Adipose tissue (tissue), 3 donors: ENCODE results near the gene SRMS. TPM values are rescaled to one million over a fixed set of nuclear protein-coding genes. Genes with fewer than 3 reads are reported as not detected.
"Not testable (repeated sequence)": the region's sequence is repeated elsewhere in the genome, so short reads cannot be mapped to it uniquely, and the experiment has no call there.

Experiments used
- H3K27ac ChIP-seq: one replicate; pipeline ENCODE4 v1.5.1; 2013; ENCODE audit warnings: low read depth, low read length
- WGBS, 3 donors: extraction: QIAGEN DNeasy Blood & Tissue Kit; methylation state at CpG; one replicate each; pipeline ENCODE4 v1.1.7; 2013; 5-methylcytosine and 5-hydroxymethylcytosine counted together
- polyA plus RNA-seq, 3 donors: library from polyadenylated mRNA; stranded (reverse); fragments of 200-250 nt; gene quantifications; one replicate each; pipeline ENCODE4 v1.2.3, GENCODE V29; 2013
- donor health status: healthy with polysubstance abuse.
- donor health status: Bipolar disorder and iron deficiency.
- donor health status: healthy.

Gene SRMS
- polyA plus RNA-seq, 3 donors: 0.06 TPM; not detected in 2

DNA sequence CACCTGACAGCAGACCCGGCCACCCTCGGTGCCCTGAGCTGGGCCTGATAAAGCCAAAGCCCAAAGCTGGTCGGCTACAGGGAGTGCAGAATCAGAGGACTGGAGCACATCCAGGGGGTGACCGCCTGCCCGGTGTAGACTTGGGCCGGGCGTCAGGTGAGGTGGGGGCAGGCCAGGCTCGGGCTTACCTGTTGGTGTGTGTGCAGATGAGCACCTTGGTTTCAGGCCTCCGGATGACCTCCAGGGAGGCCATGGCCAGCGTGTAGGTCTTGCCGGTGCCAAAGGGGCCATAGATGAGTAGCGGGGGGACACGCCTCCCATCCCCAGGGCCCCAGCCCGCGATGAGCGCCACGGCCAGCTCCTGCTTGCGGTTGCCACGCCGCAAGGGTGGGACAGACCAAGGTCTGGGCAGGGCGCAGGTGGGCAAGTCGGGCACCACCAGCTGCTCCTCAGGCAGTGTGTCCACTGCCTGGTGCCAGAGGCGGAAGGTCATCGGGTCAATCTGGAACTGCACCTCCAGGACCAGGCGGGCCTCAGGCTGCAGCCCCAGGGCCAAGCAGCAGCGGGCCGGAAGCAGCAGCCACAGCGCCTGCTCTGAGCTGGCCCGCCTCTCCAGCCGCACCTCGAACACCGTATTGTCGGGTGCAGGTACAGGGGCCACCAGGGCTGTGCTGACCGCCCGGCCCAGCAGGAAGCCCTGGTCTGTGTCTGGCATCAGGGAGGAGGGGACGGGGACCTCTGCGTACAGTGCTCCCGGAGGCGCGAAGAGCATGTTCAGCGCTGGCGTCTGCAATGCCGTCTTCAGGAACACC, 20.8 kb upstream of the SRMS start:
- 65 to 86% (median 65%) methylated on average over 37 to 43 of the region's 43 CpGs for WGBS, 3 donors
- H3K27ac ChIP-seq: no peak overlapping the region

DNA sequence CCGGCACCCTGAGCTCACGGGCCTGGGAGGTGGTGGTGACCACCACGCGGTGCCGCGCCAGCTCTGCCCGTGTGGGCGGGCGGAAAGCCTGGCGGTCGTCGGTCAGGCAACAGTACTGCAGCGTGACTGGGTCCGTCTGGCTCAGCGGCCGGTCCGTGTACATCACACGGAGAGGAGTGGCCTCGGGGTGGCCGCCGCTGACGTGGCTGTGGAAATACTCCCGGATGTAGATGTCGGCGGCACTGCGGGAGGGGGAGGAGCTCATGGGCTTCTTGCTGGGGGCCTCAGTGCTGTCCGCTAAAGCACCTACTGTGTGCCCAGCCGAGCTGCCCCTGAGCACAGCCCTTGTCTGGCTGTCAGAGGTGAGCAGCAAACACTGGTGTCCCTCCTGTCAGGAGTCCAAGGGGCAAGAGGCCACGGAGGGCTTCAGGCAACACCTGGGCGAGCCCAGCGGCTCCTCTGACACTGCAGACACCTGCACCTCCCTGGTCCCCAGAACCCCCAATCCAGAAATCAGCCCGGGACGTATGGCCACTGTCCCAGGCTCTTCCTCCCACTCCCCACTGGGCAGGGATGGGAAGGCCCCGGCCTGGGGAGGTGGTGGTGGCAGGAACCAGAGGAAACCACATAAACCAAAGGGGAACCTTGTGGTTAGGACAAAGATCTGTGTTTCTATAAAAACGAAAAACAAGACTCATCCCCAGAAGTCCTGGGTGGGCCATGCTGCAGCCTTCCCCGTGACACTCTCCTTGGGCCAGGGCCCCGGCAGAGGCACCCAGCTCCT, 20.0 kb upstream of the SRMS start:
- H3K27ac ChIP-seq: no peak overlapping the region
- 55 to 88% (median 66%) methylated on average over 26 to 37 of the region's 37 CpGs for WGBS, 3 donors

DNA sequence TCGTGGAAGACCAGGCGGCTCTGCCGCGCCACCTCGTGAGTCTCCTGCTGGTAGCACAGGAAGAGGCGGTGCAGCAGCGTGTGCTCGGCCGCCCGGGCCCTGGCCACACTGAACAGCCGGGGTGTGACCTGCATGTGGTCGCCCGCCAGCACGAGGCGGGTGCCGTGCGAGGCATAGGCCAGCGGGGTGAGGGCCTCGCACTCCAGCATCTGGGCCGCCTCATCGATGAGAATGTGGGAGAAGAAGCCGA, 19.5 kb upstream of the SRMS start:
- H3K27ac ChIP-seq: no peak overlapping the region
- WGBS, 3 donors: 76 to 91% (median 80%) methylated on average over 21 to 22 of the region's 22 CpGs

DNA sequence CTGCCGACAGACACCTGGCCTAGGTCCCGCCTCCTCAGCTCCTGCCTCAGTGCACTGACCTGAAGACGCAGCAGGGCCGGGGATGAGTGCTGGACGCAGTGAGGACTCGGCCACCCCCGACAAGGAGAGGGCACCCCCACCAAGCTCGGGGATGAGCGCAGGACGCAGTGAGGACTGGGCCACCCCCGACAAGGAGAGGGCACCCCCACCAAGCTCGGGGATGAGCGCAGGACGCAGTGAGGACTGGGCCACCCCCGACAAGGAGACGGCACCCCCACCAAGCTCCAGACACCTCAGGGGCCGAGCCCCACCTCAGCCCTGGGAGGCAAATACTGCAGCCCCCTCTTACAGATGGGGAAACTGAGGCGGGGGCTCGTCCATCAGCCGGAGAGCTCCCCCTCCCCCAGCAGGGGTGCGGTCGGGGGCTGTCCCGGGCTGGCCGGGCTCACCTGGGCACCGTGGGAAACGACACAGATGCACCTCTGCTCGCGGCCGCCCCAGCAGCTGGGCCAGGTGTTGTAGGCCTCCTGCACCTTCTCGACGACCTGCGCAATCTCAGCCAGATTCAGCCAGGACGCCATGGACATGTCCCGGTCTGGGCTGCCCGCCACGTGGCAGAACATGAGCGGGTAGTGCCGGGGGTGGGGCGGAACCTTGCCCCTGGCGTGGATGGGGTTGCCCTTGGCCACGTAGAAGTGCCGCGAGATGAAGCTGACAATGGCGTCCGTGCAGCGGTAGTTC, 19.0 kb upstream of the SRMS start:
- WGBS, 3 donors: 71 to 91% (median 90%) methylated on average over 43 to 46 of the region's 46 CpGs
- no peak overlapping the region for H3K27ac ChIP-seq

DNA sequence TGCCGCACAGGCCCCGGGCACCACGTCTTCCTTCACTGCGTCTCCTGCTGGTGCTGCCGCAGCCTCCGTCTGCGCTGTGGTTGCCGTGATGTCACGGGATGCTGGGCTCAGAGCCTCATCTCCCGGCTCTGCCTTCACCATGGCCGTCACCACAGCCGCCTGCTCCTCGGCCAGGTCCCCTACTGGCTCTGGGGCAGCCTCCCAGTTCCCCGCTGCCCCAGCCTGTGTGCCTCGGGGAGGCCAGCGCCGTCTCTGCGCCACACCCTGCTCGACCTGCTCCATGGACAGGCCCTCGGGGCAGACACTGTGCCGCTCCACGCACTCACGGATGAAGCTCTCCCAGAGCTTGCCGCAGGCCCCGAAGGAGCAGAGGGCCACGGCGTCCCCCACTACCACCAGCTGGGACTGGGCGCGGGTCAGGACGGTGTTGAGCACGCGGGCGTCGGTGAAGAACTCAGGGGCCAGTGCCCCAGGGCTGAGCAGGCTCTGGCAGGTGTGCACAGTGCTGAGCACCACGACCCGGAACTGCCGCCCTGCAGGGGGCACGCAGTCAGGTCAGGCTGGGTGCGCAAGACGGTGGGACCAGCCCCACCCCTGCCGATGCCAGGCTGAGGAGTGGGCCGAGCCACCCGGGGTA, 18.3 kb upstream of the SRMS start:
- 94 to 96% (median 95%) methylated on average over 42 to 43 of the region's 43 CpGs for WGBS, 3 donors
- H3K27ac ChIP-seq: no peak overlapping the region

DNA sequence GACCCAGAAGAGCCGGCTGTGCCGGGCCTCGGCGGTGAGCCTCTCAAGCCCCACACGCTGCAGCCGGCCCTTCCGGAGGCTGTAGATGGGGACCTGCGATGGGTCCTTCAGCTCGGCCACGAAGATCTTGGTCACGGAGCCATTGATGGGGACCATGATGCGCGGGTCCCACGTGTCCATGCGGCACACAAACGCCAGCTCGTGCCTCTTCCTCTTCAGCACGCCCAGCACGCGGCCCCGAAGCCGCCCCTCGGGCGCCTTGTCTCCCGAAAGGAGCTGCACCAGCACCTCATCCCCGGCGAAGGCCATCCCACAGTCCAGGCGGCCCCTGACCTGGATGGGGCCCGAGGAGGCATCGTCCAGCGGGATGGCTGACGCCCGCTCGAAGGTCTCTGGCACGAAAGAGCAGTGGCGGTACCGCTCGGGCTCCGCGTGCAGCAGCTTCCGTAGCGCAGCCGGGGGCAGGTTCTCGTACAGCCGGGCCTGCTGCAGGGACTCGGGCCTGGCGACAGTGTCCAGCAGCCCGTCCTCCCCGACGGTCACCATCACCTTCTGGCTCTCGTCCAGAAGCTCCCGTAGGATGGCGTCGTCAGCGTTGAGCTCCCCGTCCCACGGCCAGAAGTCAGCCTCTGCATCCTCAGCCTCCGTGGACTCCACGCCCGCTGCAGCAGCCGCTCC, 17.6 kb upstream of the SRMS start:
- 96 to 97% (median 96%) methylated on average over 56 to 61 of the region's 61 CpGs for WGBS, 3 donors
- H3K27ac ChIP-seq: no peak overlapping the region

DNA sequence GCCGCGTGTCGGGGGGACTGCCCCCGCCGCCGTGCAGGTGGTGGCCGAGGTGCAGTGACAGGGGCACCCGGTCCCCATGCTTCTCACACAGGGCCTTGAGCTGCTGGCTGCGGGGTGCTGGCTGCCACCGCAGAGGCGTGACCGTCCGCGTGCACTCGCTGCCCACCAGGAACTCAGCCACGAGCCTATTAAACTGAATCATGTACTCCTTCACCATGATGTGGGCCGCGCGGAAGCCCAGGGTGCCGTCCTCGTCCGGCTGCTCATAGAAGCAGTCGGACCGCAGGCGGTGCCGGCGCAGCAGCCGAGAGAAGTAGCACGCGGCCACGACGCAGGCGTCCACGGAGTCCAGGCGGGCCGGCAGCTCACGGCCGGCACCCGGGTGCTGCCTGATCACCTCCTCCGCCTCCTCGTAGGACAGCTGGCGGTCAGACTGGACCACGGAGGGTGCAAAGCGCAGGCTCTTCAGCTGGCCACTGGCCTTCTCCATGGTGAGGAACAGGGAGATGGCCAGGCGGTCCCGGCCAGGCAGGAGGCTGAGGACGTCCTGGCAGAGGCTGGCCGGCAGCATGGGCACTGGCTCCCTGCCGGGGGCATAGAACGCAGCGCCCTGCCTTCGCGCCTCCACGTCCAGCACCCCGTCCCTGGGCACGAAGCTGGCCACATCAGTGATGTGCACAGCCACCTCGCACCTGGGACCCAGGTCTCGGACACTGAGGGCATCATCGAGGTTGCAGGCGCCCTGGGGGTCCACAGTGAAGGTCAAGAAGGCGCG, 16.7 kb upstream of the SRMS start:
- WGBS, 3 donors: 96 to 97% (median 97%) methylated on average over 60 to 62 of the region's 62 CpGs

DNA sequence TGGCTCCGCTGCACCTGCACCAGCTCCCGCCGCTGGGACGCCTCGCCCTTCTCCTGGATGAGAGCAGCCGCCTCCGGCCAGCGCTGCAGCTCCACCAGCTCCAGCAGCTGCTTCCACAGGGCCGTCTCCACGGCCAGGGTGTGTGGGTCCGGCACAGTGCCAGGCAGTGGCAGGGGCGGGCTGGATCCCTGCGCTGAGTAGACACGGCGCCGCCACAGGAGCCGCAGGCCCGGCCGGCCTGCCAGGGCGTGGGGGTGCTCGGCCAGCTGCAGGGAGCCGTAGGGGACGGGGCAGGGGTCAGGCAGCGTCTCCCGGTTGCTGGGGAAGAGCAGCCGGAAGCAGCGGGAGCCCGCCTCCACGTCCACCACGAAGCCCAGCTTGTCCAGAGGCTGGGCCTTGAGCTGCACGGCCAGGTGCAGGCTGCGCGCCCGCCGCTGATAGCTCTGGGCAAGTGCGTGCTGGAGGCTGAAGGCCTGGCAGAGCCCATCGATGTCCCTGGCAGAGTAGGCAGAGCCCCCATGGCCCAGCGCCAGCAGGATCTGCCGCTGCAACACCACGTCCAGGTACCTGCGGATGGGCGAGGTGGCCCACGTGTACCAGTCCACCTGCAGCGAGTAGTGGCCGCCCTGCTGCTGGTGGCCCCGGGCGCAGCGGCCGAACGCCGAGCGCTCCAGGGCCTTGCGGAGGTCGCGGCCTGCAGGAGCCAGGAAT, 15.8 kb upstream of the SRMS start:
- 92 to 94% (median 93%) methylated on average over 48 to 55 of the region's 55 CpGs for WGBS, 3 donors

More for the DNA sequence above, 16.7 kb upstream of the SRMS start:
- H3K27ac ChIP-seq: no peak overlapping the region

DNA sequence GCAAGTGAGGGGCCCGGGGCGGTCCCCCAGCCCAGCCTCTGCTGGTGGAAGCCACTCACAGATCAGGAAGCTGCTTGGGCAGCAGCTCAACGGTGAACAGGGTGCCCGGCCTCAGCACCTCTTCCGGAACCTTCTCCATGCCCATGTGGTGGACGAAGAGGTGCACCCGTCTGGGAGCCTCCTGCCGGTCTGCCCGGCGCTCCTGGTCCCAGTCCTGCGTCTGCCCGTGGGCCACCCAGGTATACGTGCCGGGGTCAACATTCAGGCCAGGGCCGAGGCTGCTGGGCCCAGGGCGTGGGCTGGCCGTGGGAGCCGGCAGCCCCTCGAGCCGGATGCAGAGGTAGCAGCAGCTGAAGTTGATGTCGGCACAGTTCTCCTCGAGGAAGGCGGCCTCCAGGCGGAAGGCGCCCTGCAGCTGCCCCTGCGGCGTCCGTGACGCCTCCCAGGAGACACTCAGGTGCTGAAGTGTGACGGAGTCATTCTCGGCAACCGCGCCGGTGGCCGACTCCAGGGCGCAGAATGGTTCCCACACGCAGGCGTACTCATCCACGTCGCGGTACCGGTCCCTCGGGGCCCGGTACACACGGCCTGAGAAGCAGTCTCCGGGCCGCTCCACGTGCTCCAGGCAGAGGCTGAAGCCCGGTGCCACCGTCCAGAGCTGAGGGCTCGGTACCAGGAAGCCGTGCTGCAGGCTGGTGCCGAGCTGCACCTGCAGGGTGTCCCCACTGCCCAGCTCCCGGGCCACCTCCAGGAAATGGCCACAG, 15.1 kb upstream of the SRMS start:
- WGBS, 3 donors: 94 to 95% (median 94%) methylated on average over 52 to 54 of the region's 54 CpGs

More for the DNA sequence above, 15.8 kb upstream of the SRMS start:
- H3K27ac ChIP-seq: no peak overlapping the region

DNA sequence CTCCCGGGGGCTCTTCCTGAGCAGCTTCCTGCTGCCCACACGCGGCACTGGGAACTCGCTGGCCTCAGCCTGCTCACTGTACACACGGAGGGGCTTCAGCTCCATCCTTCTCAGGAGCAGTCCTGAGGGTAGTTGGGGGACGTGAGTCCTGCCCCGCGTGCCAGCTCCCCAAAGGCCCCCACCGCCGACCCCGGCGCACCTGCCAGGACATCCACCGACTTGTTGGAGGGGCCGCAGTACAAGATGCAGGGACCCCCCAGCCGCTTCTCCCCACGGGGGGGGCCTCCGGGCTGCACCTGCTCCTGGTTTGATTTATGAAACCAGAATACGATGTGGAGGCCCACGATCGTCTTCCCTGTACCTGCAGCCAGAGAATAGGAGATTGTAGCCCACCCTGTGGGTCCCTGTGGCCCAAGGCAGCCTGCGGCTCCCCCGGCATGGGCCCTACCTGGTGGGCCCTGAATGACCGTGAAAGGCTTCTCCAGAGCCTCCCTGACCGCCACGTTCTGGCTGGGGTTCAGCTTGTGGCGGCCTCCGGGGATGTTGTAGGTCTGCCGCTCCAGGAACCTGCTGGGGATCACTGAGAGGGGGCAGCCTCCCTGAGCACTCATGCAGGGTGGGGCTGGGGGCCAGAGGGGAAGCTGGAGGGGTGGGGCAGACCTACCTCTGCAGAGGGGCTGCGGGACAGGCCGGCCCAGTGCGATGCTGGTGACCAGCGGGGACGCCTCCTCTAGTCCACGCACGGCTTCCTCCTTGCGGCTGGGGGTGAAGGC, 14.3 kb upstream of the SRMS start:
- WGBS, 3 donors: 88 to 92% (median 91%) methylated on average over 32 to 36 of the region's 36 CpGs
- no peak overlapping the region for H3K27ac ChIP-seq

More for the DNA sequence above, 15.1 kb upstream of the SRMS start:
- no peak overlapping the region for H3K27ac ChIP-seq

DNA sequence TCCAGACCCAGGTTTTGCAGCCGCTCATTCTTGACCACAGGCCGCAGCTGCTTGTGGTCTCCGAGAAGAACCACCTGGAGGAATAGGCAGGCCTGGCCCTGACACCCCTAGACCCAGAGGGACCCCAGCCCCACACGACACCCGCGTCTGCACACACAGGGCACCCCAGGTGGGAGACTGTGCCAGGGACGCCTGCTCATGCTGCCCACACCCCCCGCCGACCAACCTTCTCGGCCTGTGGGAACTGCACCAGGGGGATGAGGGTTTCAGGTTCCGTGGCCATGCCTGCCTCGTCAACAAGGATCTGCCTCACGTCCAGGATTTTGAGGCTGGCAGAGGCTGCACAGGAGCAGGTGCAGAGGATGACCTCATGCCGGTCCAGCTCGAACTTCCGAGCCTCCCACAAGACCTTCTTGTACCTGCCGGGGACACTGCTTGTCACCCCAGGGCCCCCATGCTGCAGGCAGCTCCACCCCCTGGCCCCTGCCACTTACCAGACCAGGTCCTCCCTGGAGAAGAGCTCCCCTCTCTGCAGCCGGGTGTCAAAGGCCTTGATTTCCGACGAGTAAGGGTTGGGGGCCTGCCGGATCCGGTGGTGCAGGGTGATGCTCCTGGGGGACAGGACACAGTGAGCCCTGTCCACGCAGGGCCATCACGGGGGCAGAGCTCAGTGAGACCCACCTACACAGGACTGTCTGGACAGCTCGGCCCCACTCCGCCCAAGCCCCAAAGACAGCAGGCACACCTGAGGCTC, 13.5 kb upstream of the SRMS start:
- no peak overlapping the region for H3K27ac ChIP-seq
- 91 to 94% (median 94%) methylated on average over 26 of the region's 26 CpGs for WGBS, 3 donors

DNA sequence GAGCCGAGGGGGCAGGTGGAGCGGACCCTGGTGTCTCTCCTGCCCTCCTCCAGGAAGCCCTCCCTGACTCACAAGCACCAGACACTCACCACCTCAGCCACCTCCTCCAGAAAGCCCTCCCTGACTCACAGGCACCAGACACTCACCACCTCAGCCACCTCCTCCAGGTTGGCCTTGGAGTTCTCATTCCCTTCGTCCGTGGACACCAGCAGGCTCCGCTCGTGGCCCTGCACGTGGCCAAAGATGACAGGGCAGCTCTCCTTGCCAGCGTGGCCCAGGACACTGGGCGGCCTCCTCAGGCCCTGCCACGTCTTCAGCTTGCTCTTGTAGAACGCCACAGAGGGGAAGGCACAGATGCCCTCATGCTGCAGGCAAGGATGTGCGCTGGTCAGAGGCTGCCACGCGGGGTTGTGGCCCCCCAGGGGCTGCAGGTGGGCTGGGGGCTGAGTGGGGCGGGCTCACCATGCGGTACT, 12.8 kb upstream of the SRMS start:
- H3K27ac ChIP-seq: no peak overlapping the region
- WGBS, 3 donors: 94 to 98% (median 97%) methylated on average over 16 of the region's 16 CpGs

DNA sequence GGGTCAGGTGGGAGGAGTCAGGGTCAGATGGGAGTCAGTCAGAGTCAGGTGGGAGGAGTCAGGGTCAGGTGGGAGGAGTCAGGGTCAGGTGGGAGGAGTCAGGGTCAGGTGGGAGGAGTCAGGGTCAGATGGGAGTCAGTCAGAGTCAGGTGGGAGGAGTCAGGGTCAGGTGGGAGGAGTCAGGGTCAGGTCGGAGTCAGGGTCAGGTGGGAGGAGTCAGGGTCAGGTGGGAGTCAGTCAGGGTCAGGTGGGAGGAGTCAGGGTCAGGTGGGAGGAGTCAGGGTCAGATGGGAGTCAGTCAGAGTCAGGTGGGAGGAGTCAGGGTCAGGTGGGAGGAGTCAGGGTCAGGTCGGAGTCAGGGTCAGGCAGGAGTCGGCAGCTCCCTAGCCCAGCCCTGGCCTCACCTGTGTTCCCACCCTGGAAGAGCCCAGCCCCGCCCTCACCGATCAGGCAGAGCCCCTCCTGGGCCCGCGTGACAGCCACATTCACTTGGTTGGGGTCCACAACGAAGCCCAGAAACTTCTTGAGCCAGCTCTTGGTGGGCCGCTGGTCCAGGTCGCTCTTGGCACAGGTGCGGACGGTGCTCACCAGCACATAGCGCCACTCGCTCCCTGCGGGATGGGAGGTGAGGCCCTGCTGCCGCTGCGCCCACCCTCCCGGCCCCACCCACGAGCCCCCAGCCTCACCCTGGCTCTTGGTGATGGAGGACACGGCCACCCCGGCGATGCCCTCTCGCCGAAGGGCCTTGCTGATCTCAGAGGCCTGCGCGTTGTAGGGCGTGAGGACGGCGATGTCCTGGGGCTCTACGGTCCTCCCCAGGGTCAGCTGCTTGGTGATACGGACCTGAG, 12.2 kb upstream of the SRMS start:
- not testable (repeated sequence) for H3K27ac ChIP-seq
- WGBS, 3 donors: 94 to 96% (median 95%) methylated on average over 20 to 30 of the region's 31 CpGs
